Stimulated activated CD4-positive, alpha-beta T cell treated with anti-CD3 and anti-CD28 coated beads, TNF-alpha, amount 100 ng/mL, for 48 hours (primary cell): ENCODE data around the gene TESK1.
"Not testable (repeated sequence)": the region's sequence is repeated elsewhere in the genome, so short reads cannot be mapped to it uniquely, and the experiment has no call there.

ENCODE experiments used
- DNase-seq, 3 donors: peaks; one replicate each; pipeline ENCODE4 v3.0.0-alpha.2; 2020; ENCODE audit warnings: low read depth in 3 of 3

Gene TESK1

DNA sequence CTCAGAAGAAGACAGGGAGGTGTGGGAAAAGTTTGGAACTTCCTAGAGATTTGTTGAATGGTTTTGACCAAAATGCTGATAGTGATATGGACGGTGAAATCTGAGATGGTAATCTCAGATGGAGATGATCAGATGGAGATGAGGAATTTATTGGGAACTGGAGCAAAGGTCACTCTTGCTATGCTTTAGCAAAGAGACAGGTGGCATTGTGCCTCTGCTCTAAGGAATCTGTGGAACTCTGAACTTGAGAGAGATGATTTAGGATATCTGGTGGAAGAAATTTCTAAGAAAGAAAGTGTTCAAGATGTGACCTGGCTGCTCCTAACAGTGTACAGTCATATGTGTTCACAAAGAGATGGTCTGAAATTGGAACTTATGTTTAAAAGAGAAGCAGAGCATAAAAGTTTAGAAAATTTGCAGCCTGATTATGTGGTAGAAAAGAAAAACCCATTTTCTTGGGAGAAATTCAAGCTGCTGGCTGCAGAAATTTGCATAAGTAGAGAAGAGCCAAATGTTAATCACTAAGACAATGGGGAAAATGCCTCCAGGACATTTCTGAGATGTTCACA, 25.3 kb upstream of the TESK1 start:
- not testable (repeated sequence) for DNase-seq

DNA sequence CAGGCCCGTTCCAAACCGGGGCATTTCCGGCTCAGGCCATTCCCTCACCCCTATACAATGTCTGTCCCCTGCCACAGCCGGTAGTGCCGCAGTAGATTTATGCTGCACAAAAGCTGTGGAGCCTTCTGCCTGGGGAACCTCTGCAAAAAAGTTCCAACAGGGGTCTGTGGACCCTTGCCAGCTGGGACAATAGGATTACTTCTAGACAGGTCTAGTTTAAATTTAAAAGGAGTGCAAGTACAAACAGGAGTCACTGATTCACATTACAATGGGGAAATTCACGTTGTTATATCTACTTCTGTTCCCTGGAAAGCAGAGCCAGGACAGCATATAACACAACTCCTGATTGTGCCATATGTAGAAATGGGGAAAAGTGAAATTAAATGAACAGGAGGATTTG, 21.5 kb upstream of the TESK1 start:
- DNase-seq = not testable (repeated sequence)

DNA sequence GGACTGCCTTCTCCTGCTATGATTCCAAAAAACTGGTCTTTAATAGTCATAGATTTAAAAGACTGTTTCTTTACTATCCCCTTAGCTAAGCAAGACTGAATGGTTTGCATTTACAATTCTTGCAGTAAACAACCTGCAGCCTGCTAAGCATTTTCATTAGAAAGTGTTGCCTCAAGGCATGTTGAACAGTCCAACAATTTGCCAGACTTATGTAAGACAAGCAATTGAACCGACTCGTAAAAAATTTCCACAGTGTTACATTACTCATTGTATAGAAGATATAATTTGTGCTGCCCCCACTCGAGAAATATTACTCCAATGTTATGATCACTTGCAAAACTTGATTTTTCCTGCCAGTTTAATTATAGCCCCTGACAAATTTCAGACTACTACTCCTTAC, 20.4 kb upstream of the TESK1 start:
- not testable (repeated sequence) for DNase-seq

DNA sequence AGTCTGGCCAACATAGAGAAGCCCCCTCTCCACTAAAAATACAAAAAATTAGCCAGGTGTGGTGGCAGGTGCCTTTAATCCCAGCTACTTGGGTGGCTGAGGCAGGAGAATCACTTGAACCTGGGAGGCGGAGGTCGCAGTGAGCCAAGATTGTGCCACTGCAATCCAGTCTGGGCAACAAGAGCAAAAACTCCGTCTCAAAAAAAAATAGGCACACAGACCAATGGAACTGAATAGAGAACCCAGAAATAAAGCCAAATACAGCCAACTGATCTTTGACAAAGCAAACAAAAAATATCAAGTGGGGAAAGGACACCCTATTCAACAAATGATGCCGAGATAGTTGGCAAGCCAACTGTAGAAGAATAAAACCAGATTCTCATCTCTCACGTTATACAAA, 16.6 kb upstream of the TESK1 start:
- DNase-seq = not testable (repeated sequence)

DNA sequence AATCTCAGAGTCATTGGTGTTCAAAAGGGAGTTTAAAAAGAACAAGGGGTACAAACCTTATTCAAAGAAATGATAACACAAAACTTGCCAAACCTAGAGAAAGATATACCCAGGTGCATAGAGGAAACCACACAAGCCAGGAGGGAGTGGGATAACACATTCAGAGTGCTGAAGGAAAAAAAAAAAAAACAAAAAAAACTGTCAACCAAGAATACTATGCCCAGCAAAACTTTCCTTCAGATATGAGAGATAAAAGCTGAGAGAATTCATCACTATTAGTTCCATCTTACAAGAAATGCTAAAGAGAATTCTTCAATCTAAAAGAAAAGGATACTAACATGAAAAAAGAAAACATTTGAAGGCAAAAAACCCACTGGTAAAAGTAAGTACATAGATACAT, 11.5 kb upstream of the TESK1 start:
- no peak for DNase-seq

DNA sequence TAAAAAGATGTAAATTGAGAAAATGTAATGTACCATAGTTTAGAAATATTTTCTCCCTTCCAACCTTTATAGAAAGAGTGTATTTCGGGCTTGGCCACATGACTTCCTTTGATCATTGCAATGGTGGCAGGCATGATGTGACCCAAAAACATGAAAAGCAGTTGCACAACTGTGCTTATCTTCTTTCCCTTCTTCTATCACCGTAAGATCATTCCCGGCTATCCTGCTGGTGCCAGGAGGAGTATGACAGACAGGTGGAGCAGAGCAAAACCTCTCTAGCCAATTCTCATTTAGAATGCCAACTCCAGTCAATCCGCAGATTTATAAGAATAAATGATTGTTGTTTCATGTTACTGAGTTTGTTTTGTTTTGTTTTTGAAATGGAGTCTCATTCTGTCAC, 10.6 kb upstream of the TESK1 start:
- no peak for DNase-seq

DNA sequence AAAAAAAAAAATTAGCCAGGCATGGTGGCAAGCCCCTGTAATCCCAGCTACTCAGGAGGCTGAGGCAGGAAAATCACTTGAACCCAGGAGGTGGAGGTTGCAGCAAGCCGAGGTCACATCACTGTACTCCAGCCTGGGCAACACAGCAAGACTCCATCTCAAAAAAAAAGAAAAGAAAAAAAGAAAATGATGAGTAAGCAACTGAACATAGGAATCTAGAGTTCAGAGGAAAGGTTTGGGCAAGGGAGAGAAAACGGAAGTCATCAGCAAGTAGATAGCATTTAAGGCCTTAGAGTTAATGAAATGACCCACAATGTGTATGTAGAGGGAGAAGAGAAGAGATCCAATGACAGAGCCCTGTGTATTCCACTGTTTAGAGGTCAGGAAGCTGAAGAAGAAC, 8.2 kb upstream of the TESK1 start:
- DNase-seq = not testable (repeated sequence)

DNA sequence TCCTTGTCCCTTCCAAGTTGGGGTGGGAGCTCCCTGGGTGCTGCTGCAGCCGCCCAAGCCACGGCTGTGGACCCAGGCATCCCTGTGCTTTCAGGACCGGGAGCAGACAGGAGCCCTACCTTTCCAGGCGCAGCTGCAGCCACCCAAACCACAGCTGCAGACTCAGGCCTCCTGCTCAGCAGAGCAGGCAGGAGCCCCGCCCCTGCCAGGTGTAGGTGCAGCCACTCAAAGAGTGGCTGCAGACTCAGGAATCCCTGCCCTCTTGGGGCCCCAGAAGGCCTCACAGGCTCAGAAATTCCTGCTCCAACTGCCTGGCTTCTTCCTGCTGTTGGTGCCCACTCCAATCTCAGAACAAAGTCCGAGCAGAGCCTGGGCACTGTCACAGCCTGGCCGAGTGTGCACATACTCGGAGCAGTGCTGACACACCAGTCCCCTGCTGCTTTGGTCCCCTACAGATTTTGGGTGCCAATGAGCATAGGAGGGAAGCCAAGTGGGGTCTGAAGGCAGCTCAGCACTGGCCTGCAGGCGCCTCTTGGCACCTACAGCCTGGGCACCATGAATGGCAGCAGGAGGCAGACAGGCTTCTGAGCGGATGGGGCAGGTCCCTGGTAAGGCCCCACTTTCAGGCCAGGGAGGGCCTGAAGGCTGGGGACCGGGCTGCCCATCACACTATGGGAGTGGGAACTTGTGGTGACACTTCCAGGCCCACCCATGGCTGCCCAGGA, 6.0 kb upstream of the TESK1 start:
- DNase-seq = no peak

DNA sequence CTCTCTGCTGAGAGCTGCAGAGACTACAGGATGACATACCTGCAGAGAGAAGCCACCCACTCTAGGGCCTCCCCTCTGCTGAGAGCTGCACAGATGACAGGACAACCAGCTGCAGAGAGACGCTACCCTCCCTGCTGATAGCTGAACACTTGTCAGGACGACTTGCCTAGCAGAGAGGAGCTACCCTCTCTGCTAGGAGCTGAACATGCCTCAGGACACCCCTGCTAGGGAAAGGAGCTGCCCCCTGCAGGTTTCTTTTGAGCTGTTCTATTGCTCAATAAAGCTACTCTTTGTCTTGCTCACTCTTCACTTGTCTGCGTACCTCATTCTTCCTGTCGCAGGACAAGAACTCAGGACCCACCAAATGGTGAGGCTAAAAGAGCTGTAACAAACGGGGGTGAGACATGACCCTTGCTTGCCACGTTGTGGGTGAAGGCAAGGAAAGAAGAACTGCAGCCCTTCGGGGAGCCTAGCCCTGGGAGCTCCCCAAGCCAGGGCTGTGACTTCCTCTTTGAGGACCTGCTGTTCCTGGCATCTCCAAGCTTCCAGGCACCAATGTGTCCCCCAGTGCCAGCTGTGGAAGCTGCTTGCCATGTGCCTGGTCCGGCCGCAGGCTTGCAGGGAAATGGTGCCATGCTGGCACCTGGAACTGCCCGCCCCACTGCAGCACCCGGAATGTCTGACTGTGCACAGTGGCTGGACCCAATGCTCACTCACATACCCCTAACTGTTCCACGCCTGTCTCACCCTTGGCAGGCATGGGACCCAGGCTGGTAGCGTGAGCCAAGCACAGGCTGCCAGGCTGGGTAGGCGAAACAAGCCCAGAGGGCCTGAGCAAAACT, 5.1 kb upstream of the TESK1 start:
- no peak for DNase-seq

DNA sequence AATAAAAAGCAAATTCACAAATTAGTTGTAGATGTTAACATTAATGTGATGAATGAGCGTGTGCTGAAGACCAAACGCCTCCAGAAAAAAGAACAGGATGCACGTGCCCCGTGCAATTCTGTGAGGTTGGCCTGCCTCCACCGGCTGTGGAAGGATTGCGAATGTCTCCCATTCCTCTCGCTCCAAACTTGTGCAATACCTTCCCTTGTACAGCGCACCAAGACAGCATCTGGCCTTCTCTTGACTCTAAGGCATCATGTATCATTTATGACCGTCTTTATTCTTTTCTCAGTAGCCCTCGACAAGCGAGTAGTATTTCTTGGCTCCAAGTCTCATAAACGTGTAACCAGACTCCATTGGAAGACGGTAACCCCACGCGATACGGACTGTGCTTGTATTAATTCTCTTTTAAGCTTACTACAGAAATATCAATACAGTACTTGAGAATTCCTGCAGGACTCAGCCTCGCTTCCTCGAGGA, 1.5 kb upstream of the TESK1 start:
- no peak for DNase-seq

DNA sequence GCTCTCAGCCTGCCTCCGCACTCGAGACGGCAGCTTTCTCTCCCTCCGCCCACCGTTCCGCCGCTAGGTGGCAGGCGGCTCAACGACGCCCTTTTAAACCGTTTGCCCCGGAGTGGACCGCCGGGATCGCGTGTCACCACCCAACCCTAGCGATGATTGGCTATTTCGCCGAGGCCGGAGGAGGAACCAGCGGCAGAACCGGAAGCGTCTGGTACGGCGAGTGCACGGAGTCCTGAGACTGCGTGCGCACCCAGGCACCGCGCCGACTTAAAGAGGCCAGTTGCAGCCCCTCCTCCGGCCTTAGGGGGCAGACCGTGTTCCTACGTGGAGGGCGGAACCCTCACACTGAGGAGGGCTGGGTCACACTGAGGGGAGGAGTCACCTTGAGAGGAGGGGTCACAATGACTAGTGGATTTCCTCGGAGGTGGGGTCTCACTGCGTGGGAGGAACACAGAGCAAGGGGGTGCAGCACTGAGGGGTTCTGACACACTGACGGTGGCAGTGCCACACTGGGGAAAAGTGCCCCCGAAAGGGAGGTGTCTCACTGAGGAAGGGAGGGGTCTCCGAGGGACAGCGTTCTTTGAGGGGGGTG, 980 bp upstream of the TESK1 start:
- DNase-seq = peak; percentile 98 to 99 (median 98)

DNA sequence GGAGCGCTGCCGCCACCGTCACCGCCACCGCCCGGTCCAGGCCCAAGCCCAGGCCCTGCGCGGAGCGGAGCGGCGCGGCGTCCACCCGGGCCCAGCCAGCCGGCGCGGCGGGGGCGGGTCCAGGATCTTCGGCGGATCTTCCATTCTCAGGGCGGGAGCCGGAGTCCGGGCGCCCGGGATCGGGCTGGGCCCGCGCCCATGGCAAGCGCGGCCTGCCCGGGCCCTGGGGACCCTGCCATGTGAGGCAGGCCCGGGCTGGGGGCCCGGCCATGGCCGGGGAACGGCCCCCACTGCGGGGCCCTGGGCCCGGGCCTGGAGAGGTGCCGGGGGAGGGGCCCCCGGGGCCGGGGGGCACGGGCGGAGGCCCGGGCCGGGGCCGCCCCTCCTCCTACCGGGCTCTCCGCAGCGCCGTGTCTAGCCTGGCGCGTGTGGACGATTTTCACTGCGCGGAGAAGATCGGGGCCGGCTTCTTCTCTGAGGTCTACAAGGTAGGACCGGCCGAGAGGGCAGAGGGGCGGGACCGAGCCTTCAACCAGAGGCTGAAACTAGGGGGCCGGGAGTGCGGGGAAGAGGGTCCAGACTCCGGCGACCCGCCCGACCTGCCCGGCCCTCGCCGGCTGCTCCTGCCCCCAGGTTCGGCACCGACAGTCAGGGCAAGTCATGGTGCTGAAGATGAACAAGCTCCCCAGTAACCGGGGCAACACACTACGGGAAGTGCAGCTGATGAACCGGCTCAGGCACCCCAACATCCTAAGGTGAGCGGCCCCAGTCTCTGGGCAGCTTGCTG, 482 bp downstream of the TESK1 start:
- peak in 1 of 3 donors; percentile 32 for DNase-seq

DNA sequence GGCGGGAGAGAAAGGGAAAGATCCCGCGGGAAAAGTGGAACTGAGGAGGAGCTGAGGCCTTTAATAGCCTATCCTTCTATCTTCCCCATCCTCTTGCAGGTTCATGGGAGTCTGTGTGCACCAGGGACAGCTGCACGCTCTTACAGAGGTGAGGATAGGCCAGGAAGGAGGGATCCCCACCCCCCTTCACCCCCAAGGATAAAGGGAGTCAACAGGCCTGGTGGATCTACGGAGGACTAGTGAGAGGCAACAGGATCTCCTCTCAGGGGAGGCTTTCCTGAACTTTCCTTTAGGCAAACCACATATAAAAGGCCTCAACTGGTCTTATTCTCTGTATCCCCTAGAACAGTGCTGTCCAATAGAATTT, 1.1 kb downstream of the TESK1 start:
- no peak for DNase-seq

DNA sequence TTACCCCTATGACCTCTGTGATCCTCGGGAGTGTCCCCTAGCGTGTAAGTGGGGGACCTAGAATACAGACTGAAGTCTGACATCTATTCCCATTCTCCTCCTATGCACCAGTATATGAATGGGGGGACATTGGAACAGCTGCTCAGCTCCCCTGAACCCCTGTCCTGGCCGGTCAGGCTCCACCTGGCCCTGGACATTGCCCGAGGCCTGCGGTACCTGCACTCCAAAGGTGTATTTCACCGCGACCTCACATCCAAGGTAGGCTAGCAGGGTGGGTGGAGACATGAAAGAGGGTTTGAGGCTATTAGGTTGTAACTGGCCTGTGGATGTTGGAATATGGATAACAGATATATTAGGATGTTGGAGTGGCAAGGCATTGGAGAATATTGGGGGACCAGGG, 1.7 kb downstream of the TESK1 start:
- no peak for DNase-seq

DNA sequence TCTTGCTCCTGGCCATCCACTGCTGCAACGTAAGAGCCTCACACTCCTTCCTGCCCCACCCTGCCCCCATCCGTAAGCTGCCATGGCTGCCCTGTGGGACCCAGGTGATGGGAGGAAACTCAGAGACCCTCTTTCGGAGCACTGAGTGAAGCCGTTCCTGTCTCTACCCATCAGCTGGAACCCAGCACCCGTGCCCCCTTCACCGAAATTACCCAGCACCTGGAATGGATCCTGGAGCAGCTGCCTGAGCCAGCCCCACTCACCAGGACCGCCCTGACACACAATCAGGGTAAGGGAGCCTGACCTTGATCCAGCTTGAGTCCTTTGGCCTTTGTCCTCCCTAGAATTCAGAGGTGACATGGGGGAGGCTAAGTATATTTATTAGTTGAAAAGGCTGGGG, 3.2 kb downstream of the TESK1 start:
- no peak for DNase-seq

DNA sequence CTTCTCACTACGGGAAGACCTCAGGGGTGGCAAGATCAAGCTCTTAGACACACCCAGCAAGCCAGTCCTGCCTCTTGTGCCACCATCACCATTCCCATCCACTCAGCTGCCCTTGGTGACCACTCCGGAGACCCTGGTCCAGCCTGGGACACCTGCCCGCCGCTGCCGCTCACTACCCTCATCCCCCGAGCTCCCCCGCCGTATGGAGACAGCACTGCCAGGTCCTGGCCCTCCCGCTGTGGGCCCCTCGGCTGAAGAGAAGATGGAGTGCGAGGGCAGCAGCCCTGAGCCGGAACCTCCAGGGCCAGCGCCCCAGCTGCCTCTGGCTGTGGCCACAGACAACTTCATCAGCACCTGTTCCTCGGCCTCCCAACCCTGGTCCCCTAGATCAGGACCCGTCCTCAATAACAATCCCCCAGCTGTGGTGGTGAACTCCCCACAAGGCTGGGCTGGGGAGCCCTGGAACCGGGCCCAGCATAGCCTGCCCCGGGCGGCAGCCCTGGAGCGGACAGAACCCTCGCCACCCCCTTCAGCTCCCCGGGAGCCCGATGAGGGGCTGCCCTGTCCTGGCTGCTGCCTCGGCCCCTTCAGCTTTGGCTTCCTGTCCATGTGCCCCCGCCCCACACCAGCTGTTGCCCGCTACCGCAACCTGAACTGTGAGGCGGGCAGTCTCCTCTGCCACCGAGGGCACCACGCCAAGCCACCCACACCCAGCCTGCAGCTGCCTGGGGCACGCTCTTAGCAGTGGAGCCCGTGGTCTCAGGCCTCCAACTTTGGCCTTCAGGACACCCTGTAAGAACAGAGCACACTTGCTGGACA, 4.1 kb downstream of the TESK1 start:
- no peak for DNase-seq

DNA sequence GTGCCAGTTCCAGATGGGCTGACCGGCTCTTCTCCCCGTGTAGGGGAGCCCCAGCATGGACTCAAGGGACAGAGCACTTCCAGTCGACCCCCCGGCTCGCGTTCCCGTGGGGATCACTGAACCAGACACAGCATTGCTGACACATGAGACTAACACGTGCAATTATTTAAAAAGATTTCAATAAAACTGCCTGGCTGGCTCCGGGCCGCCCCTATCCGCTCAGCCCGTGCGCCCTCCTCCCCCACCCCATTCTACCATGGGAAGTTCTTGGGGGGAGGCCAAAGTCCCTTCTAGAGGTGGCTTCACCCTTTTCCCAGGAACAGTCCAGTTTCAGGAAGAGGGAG, 4.7 kb downstream of the TESK1 start:
- DNase-seq = no peak

DNA sequence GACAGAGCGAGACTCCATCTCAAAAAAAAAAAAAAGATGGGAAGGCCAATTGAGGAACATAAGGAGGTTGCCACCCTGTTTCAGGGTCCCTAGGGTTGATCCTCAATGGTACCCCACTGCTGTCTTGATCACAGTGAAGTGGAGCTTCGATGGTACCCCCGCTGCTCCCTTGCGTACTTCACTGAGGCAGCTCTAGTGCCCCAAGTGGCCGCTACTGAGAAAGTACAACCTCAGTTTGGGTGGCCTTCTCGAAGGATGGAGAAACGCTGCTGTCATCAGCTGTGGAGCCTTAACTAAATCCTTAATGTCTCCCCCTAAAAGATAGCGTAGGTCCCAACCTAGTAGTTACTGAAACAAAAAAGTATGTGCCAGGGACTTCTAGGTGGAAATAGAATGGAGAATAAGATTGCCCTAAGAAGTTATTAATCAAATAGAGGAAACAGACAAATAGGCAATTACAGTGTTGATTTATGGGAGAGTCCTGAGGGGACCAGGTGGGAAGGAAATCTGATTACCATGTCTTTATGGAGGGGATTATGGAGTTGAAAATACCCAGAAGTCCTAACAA, 6.3 kb downstream of the TESK1 start:
- peak in 2 of 3 donors; percentile 35 to 45 for DNase-seq

DNA sequence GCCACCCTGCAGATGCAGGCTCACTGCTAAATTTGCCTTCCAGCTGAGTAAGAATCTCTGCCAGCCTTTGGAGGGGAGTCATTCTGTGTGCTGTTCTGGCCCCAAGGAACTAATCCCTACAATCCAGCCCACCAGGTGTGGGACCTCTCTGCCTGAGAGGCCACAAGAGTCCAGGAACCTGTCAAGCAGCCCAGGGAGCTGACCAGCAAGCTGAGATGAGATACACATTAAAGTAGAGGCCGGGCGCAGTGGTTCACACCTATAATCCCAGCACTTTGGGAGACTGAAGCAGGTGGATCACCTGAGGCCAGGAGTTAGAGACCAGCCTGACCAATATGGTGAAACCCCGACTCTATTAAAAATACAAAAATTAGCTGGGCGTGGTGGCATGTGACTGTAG, 7.0 kb downstream of the TESK1 start:
- DNase-seq = not testable (repeated sequence)

DNA sequence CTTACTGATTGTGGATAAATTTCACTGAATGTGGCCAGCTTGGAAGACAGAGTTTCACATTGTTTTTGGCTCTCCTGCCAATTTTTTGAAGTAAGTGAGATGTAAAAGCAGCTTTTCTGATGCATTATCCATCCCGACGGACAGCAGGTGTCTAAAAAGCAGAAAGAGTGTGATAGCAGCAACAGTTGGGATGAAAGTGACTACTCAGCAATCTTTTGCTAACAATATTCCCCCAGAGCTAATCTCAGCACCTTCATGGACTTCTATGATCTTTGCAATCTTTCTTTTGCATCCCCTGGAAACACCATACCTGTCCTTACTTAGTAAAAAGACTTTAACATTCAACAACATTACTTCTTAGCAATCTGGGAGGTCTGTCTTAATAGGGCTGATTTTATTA, 7.8 kb downstream of the TESK1 start:
- no peak for DNase-seq
